Left forelimb (tissue), 1 donor: ENCODE results near the gene KLHL13.

ENCODE experiments used
- DNase-seq: peaks from one replicate; pipeline ENCODE4 v3.0.0-alpha.2; 2018; ENCODE audit warnings: low spot score

Gene KLHL13

DNA sequence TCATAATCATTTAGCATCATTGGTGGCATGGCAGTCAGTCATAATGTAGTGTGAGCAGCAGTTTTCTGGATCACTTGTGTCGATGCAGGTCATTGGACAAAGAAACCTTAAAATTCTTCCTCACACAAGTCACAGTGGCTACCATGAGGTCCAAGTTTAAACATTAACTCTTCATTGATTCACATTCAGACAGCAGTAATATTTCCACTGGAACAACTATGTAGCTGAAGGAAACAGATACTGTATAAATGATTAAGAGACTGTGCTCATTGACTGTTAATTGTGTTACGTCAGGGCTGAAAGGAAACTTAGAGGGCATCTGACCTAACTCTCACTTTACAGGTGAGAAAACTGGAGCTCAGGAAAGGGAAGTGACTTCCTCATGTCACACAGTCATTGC, 261.8 kb downstream of the KLHL13 start:
- no peak for DNase-seq

DNA sequence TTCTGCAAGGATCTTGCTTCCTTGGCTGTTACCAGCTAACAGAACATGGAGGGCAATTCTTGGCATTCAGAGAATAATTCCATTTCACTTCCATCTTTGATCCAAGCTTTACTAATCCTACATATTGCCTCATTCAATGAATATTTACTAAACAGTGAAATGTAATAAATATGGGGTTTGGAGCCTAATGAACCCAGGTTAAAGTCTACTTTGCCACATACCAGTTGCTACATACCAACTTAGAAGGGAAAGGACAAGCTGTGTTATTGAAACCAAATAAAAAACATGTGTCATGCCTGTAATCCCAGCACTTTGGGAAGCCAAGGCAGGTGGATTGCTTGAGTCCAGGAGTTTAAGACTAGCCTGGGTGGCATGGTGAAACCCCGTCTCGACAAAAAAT, 265.6 kb downstream of the KLHL13 start:
- no peak for DNase-seq
